ENCODE data around the gene FDXACB1. TPM values are rescaled to one million over a fixed set of nuclear protein-coding genes. Genes with fewer than 3 reads are reported as not detected.

Gene FDXACB1
- total RNA-seq, 1 experiment from 2014 or later = 5.4 TPM

DNA sequence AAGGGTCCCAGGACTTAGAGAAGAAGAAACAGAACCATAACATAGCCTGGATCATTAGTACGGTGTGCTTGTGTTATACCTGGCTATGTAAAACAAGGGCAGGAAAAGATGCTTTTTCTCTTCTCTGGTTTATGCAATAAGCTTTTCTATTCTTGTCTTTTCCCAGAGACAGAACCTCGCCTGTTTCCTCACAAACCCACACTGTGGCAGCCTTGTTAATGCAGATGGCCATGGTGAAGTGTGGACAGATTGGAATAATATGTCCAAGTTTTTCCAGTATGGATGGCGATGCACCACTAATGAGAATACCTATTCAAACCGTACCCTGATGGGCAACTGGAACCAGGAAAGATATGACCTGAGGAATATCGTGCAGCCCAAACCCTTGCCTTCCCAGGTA is 3.2 kb upstream of the FDXACB1 start:
- CTCF ChIA-PET = no interaction called here
- POLR2A ChIA-PET (ENCODE audit: low non-redundant PET) = no interaction called here

GRCh38 chr11:111879637-111879960 is 634 bp upstream of the FDXACB1 start:
- H3K9me3 ChIP-seq (ENCODE audit: low read depth, low read length, poor library complexity, severe bottlenecking) = no peaks in the 10 kb centered on the region
- peaks cover 4% of the 10 kb centered on the region for H3K4me1 ChIP-seq (ENCODE audit: insufficient read depth, low read length, poor library complexity, severe bottlenecking)
- no peak for DNase-seq (ENCODE audit: low spot score)
- no peak for TF ChIP-seq CTCF (conservative IDR thresholded peaks at IDR 0.05; ENCODE audit: low read depth, low read length)
- no peak for TF ChIP-seq EZH2 (IDR thresholded peaks at IDR 0.05; ENCODE audit: borderline replicate concordance, low read depth, low read length, poor library complexity, severe bottlenecking)
- H3K36me3 ChIP-seq (ENCODE audit: insufficient read depth, low read length, poor library complexity, severe bottlenecking) = no peaks in the 10 kb centered on the region
- ChIA-PET POLR2A (ENCODE audit: low non-redundant PET) (no interaction called here), CTCF (no interaction called here)
- TSS peak; percentile 94 for BruUV-seq (replicated peaks)
- peak overlapping the region; percentile 96 for H3K27ac ChIP-seq (ENCODE audit: low read depth, low read length, poor library complexity, severe bottlenecking)
- intact Hi-C loops (cut with micrococcal nuclease; ENCODE audit: unreplicated experiment) = loop anchor here (5.0 to 10.0 kb wide), 5 partner anchors 98 to 405 kb away; partner anchors contain the start of genes BCO2, DLAT, NKAPD1 and PIH1D2
- H3K27me3 ChIP-seq (replicated peaks; ENCODE audit: insufficient read depth, low read depth, low read length, poor library complexity) = no peaks in the 10 kb centered on the region
- peak overlapping the region; percentile 65 for H3K4me3 ChIP-seq (ENCODE audit: low read depth, low read length, poor library complexity, severe bottlenecking)

More for the DNA sequence above, 3.2 kb upstream of the FDXACB1 start:
- BruUV-seq (replicated peaks) = no TSS peak
- Histone ChIP-seq H3K4me1 (ENCODE audit: insufficient read depth, low read length, poor library complexity, severe bottlenecking) (peaks cover 4% of the 10 kb centered on the region), H3K9me3 (ENCODE audit: low read depth, low read length, poor library complexity, severe bottlenecking) (no peaks in the 10 kb centered on the region), H3K36me3 (ENCODE audit: insufficient read depth, low read length, poor library complexity, severe bottlenecking) (no peaks in the 10 kb centered on the region), H3K27ac (ENCODE audit: low read depth, low read length, poor library complexity, severe bottlenecking) (no peak overlapping the region), H3K4me3 (ENCODE audit: low read depth, low read length, poor library complexity, severe bottlenecking) (no peak overlapping the region), H3K27me3 (replicated peaks; ENCODE audit: insufficient read depth, low read depth, low read length, poor library complexity) (no peaks in the 10 kb centered on the region)
- DNase-seq (ENCODE audit: low spot score) = no peak
- TF ChIP-seq EZH2 (IDR thresholded peaks at IDR 0.05; ENCODE audit: borderline replicate concordance, low read depth, low read length, poor library complexity, severe bottlenecking) = no peak
- no peak for TF ChIP-seq CTCF (conservative IDR thresholded peaks at IDR 0.05; ENCODE audit: low read depth, low read length)
- intact Hi-C loops (cut with micrococcal nuclease; ENCODE audit: unreplicated experiment) = no loop called here

DNA sequence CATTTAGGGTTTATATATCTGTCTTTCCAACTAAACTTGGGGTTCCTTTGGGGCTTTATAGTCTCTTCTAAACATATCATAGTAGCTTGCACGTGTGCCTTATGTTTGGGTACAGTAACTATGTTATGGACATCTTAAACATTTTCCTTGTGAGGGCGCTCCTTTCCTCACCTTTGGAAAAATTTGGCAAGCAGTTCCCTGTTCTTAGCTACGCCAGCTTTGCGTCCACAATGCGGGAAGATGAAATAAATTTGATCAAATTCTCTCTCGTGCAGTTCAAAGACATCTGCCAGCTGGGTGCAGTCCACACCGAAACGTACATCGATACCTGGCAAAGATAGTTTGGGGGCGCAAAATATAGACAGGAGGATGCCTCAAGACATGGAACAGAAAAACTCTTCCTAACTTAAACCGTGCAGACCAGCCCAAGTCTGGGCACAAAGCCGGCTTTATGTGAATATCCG is 548 bp downstream of the FDXACB1 start:
- Histone ChIP-seq H3K27me3 (replicated peaks; ENCODE audit: insufficient read depth, low read depth, low read length, poor library complexity) (no peaks in the 10 kb centered on the region), H3K9me3 (ENCODE audit: low read depth, low read length, poor library complexity, severe bottlenecking) (no peaks in the 10 kb centered on the region), H3K4me1 (ENCODE audit: insufficient read depth, low read length, poor library complexity, severe bottlenecking) (peaks cover 4% of the 10 kb centered on the region), H3K36me3 (ENCODE audit: insufficient read depth, low read length, poor library complexity, severe bottlenecking) (no peaks in the 10 kb centered on the region), H3K27ac (ENCODE audit: low read depth, low read length, poor library complexity, severe bottlenecking) (peak overlapping the region; percentile 96), H3K4me3 (ENCODE audit: low read depth, low read length, poor library complexity, severe bottlenecking) (peak overlapping the region; percentile 65)
- ChIA-PET CTCF (interaction anchor here (0.9 kb wide), 1 partner anchor 402 kb away, joined by 3 read pairs; no protein-coding TSS in a partner anchor), POLR2A (ENCODE audit: low non-redundant PET) (no interaction called here)
- no peak for DNase-seq (ENCODE audit: low spot score)
- intact Hi-C loops (cut with micrococcal nuclease; ENCODE audit: unreplicated experiment) = loop anchor here (5.0 to 10.0 kb wide), 5 partner anchors 99 to 406 kb away; partner anchors contain the start of genes BCO2, DLAT, NKAPD1 and PIH1D2
- no peak for TF ChIP-seq EZH2 (IDR thresholded peaks at IDR 0.05; ENCODE audit: borderline replicate concordance, low read depth, low read length, poor library complexity, severe bottlenecking)
- no peak for TF ChIP-seq CTCF (conservative IDR thresholded peaks at IDR 0.05; ENCODE audit: low read depth, low read length)
- TSS peak; percentile 76 for BruUV-seq (replicated peaks)

All from A673 (cell line).